HG03521 (cell line): ENCODE data around the gene MAST4.

Source experiments
- ATAC-seq: cut with Tn5 transposase; IDR thresholded peaks from one replicate; pipeline ENCODE4 v1.9.1; 2021; ENCODE audit warnings: mild to moderate bottlenecking, moderate library complexity; ENCODE audit not compliant: unreplicated experiment

The MAST4 gene

DNA sequence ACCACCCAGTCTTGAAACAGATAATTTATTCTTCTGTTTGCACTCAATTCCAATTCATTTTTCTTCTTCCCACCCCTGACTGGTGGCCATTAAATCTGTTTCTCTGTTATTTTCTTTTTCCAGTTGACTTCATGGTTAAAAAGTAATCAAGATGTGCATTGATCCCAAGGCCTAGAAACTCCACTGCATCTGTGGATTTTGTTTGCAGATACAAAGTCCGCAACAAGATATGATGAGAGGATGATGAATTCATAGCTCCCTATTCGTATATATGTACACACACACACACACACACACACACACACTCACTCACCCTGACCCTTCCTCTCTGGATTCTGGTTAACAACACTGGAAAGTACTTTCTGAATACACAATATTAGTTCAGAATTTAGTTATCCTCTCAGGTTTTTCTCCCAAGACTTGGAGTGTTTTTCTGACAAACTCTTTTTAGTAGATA lies 548.0 kb downstream of the MAST4 start:
- no peak for ATAC-seq

DNA sequence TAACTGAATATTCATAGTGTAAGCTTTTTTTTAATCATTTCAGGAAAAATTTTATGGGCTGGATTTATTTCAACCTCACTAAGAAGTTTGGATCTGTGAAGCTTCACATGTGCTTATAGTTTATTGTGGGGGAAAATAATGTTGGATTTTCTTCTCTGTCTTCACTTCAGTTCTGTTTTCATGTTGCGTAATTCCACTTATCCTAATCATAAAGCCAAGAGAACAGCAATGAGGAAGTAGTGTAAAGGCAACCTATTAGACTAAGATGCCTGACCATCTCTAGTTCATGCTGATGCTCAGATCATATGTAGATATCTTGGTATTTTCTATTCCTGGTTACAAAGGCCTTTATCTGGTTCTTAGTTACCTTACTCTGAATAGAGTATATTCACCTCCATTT lies 550.4 kb downstream of the MAST4 start:
- ATAC-seq, result no peak

DNA sequence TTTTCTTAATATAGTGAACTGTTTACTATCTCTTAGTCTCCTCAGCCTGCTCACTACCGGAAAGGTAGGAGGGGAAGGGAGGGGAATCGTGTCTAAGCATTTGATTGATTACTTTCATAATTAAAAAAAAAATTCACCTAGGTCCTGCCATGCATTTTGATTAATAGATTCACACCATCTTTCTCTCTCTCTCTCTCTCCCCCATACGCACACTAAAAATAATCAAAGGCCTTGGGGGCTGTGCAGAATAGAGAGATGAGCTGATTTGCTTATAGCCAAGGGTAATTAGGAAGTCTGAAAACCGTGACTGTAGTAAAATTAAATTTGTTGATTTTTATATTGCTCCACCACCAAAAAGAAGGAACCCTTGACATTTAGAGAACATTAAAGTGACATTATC lies 550.8 kb downstream of the MAST4 start:
- no peak for ATAC-seq

DNA sequence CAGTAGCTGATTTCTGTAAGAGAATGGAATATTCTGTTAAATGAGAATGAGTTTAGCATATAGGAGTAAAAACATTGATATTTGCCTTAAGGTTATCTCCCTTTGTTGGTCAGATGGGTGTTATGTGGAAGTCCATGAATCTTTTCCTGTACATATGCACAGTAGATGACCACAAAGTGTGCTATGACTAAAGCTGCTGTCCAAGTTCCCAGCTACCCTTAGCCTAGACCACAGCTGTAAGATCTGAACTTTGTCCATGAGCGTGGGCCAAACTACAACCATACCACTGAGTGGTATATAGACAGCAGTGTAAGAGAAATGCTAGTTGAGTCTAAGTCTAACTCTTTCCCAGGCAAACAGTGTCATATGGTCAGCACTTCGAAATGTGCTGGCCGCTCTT lies 551.6 kb downstream of the MAST4 start:
- no peak for ATAC-seq

DNA sequence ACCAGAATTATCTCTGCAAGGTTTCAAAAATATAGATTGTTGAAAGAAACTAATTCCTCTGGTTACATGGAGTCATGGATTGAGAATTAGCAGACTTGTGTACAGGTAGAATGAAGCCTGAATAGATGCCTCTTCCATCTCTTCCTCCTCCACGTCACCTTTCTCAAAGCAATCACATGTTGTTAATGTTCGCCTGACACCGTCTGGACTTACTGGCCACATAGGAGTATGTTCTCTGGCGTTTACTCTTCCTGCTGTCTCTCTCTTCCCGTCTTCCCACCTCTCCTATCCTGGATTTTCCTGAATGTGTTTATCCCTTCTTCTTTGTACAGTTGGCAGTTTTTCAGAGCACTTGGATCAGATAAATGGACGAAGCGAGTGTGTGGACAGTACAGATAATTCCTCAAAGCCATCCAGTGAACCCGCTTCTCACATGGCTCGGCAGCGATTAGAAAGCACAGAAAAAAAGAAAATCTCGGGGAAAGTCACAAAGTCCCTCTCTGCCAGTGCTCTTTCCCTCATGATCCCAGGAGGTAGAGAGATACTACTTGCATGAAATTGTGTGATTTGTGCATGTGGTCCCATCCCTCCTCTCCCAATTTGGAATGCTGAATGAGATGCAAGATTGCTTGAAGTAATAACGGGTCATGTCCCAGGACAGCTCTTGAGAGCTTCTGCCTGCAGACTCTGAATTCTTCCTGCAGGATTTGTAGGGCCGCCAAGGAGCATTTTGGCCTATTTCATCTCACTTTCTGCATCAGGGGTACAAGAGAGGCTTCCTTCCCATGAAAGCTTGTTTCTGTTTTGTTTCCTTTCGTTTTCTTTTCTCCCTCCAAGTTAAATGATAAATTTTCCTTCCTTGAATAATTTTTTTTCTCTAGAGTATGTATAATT lies 553.1 kb downstream of the MAST4 start:
- ATAC-seq, result no peak

DNA sequence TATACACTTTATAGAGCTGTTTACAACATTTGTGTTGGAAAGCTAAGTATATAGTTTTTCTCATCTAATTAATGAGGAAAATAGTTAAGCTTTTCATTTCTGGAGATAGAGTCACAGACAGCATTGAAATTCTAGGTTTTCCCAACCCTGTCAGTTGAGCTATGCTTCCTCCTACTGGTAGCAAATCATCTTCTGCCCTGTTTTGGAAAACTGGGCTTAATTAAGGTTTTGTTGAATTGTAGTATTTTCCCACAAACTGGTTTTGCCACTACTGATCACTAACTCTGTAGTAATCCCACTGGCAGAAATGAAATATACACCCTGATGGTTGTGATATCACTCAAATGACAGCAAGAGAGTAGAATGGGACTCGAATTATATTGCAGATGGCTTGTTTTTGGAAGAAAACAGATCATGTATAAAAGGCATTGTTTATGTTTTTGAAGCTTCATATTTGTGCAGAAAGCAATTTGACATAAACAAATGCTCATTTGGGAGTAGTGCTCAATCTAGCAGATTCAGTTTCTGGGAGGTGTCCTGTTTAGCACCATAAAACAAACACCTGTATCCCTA lies 553.8 kb downstream of the MAST4 start:
- ATAC-seq, result no peak

DNA sequence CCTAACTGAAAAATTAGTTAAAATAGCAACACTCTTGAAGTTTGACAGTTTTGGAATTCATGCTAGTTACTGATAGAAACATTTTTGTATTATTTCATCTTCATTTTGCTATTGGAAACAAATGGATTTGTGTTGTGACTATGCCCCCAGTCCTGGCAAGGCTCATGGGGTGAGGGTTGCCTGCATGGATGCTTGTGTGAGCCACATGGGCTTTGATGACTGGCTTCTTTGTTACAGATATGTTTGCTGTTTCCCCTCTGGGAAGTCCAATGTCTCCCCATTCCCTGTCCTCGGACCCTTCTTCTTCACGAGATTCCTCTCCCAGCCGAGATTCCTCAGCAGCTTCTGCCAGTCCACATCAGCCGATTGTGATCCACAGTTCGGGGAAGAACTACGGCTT lies 556.2 kb downstream of the MAST4 start:
- ATAC-seq, result no peak

DNA sequence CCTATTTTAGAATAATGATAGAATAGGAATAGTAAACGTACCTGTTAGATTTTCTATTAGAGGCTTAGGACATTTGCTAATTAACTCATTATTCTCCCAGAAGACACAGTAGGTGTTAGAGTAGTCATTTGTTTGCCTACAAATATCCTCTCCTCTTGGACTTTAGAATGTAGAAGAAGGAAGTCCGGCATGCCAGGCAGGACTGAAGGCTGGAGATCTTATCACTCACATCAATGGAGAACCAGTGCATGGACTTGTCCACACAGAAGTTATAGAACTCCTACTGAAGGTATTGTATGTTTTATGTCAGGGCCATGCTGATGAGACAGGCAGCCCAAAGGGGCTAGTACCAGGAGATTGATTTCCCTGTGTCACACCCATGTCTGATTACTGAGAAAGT lies 557.1 kb downstream of the MAST4 start:
- ATAC-seq, result no peak

DNA sequence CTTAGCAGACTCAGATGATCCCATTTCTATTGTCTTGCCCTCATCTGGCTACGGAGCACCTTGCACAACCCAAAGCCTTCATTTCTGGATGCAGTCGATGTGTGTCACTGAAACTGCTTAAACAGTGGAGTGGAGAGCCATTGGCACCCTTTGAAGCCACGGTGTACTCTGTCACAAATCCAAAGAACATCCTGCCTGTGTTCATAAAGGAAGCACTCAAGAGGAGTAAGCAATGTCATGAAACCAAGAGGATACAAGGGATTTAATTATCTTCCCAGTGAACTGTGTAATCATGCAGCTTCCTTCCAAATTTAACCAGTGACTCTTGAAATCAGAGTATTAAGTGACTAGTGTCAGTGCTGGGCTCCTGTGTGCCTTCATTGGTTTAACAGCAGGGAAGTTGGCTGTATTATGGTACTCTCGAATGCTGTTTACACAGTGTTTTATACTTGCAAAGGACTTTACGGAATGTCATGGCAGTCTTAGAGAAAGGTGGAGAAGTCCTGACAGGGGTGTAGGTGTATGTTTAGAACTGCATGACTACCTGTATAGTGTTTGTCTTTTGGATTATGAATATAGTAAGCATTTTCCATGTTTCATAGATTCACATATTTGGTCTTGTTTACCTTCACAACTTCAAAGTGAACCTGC lies 558.5 kb downstream of the MAST4 start:
- ATAC-seq, result no peak

DNA sequence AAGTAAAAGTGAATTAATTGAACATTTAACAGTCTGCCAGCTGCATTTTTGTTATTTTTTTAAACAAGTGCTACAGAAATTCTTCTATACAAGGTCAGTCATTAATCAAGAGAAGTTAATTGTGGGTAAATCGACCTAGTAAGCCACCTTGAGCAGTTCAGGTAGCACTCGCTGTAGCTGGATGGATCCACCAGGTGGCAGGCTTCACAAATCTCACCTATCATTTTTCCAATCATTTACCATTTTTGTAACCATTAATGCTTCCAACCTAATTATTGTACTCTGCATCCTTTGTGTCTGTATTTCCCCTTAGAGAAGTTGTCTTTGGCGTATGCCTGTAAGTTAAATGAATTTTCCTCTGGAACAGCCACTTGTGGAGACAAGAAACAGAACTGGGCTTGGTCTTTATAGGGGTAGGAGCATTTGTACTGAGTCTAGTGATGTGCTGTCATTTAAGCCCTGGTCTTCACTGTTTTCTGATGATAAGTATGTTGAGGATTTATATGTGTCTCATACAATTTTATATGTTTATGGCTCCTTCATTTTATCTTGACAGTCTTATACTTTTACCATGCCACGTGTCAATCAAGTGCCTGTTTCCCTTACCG lies 560.9 kb downstream of the MAST4 start:
- no peak for ATAC-seq

DNA sequence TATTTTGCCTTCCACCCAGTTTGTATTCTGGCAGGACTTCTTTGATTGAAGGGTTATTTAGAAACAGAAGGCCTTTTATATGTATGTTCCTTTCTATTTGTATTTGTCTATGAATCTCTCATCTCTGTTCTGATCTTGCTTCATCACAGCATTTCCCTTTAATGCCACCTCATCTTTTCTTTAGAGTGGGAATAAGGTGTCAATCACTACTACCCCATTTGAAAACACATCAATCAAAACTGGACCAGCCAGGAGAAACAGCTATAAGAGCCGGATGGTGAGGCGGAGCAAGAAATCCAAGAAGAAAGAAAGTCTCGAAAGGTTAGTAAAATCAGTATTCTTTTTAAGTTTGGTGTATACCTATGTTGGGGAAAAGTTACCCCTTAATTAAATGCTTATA lies 564.1 kb downstream of the MAST4 start:
- ATAC-seq, result no peak

DNA sequence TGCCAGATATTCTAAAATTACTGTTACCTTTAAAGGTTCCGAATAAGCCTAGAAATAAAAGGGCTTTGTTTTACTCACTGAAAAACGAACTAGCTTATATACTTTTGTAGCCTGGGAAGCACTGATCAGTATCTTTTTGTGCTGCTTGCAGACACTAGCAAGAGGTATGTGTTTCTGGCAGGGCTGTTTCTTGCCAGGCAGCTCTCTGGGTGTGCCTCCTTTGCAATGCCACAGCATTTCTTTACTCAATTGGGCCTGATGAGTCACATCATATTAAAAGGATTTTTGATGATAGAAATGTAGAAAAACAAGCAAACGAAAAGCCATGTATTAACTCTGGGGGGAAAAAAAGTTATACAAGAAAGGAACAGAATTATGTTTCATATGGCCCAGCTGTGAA lies 564.8 kb downstream of the MAST4 start:
- no peak for ATAC-seq

DNA sequence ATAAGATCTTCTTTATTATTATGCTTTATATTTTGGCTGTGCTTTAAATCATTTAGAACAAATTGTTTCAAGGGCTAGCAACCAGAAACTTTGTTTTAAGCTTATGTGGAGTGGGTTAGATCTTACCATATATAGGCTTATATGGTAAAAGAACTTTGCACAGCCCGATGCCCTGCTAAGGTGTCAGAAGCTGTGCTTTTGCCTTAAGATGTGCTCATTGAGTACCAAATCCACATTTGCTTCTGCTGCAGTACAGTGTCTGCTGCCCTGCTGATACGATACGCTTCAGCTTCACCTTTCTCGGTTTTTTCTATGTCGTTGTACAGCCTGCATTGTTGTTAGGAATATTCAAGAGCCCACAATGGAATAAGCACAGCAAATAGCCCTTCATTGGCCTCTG lies 565.6 kb downstream of the MAST4 start:
- ATAC-seq, result no peak

DNA sequence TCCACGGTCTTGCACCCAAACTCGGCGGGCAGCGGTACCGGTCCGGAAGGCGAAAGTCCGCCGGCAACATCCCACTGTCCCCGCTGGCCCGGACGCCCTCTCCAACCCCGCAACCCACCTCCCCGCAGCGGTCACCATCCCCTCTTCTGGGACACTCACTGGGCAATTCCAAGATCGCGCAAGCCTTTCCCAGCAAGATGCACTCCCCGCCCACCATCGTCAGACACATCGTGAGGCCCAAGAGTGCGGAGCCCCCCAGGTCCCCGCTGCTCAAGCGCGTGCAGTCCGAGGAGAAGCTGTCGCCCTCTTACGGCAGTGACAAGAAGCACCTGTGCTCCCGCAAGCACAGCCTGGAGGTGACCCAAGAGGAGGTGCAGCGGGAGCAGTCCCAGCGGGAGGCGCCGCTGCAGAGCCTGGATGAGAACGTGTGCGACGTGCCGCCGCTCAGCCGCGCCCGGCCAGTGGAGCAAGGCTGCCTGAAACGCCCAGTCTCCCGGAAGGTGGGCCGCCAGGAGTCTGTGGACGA lies 567.1 kb downstream of the MAST4 start:
- ATAC-seq, result no peak

DNA sequence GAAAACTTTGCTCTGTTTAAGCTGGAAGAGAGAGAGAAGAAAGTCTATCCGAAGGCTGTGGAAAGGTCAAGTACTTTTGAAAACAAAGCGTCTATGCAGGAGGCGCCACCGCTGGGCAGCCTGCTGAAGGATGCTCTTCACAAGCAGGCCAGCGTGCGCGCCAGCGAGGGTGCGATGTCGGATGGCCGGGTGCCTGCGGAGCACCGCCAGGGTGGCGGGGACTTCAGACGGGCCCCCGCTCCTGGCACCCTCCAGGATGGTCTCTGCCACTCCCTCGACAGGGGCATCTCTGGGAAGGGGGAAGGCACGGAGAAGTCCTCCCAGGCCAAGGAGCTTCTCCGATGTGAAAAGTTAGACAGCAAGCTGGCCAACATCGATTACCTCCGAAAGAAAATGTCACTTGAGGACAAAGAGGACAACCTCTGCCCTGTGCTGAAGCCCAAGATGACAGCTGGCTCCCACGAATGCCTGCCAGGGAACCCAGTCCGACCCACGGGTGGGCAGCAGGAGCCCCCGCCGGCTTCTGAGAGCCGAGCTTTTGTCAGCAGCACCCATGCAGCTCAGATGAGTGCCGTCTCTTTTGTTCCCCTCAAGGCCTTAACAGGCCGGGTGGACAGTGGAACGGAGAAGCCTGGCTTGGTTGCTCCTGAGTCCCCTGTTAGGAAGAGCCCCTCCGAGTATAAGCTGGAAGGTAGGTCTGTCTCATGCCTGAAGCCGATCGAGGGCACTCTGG lies 567.8 kb downstream of the MAST4 start:
- ATAC-seq, result no peak

DNA sequence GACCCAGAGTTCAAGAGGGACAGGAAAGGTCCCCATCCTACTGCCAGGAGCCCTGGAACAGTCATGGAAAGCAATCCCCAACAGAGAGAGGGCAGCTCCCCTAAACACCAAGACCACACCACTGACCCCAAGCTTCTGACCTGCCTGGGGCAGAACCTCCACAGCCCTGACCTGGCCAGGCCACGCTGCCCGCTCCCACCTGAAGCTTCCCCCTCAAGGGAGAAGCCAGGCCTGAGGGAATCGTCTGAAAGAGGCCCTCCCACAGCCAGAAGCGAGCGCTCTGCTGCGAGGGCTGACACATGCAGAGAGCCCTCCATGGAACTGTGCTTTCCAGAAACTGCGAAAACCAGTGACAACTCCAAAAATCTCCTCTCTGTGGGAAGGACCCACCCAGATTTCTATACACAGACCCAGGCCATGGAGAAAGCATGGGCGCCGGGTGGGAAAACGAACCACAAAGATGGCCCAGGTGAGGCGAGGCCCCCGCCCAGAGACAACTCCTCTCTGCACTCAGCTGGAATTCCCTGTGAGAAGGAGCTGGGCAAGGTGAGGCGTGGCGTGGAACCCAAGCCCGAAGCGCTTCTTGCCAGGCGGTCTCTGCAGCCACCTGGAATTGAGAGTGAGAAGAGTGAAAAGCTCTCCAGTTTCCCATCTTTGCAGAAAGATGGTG lies 568.8 kb downstream of the MAST4 start:
- ATAC-seq, result no peak

DNA sequence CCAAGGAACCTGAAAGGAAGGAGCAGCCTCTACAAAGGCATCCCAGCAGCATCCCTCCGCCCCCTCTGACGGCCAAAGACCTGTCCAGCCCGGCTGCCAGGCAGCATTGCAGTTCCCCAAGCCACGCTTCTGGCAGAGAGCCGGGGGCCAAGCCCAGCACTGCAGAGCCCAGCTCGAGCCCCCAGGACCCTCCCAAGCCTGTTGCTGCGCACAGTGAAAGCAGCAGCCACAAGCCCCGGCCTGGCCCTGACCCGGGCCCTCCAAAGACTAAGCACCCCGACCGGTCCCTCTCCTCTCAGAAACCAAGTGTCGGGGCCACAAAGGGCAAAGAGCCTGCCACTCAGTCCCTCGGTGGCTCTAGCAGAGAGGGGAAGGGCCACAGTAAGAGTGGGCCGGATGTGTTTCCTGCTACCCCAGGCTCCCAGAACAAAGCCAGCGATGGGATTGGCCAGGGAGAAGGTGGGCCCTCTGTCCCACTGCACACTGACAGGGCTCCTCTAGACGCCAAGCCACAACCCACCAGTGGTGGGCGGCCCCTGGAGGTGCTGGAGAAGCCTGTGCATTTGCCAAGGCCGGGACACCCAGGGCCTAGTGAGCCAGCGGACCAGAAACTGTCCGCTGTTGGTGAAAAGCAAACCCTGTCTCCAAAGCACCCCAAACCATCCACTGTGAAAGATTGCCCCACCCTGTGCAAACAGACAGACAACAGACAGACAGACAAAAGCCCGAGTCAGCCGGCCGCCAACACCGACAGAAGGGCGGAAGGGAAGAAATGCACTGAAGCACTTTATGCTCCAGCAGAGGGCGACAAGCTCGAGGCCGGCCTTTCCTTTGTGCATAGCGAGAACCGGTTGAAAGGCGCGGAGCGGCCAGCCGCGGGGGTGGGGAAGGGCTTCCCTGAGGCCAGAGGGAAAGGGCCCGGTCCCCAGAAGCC lies 569.6 kb downstream of the MAST4 start:
- peak; percentile 90 for ATAC-seq

DNA sequence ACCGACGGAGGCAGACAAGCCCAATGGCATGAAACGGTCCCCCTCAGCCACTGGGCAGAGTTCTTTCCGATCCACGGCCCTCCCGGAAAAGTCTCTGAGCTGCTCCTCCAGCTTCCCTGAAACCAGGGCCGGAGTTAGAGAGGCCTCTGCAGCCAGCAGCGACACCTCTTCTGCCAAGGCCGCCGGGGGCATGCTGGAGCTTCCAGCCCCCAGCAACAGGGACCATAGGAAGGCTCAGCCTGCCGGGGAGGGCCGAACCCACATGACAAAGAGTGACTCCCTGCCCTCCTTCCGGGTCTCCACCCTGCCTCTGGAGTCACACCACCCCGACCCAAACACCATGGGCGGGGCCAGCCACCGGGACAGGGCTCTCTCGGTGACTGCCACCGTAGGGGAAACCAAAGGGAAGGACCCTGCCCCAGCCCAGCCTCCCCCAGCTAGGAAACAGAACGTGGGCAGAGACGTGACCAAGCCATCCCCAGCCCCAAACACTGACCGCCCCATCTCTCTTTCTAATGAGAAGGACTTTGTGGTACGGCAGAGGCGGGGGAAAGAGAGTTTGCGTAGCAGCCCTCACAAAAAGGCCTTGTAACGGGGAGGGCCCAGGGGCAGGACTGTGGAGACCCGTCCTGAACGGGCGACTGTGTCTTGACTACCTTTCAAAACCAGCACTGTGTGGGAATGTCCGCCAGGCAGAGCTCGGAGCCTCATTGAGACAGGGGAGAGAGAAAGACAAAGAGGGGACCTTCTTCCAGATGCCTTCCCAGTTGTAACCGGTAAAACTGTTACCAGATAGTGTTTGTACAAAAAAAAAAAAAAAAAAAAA lies 570.5 kb downstream of the MAST4 start:
- peak; percentile 50 for ATAC-seq
